ENCODE results near the gene BCOR.

Gene BCOR

GRCh38 chrX:40104985-40105834 lies 7.5 kb upstream of the BCOR start:
- Histone ChIP-seq H3K36me3 (ENCODE audit: insufficient read depth, low read length) (no peaks in the 10 kb centered on the region), H3K9me3 (ENCODE audit: insufficient read depth, low read depth, low read length) (no peaks in the 10 kb centered on the region), H2AFZ (ENCODE audit: low read length) (no peak overlapping the region), H3K4me1 (ENCODE audit: insufficient read depth, low read length, poor library complexity, severe bottlenecking) (peaks cover 24% of the 10 kb centered on the region), H3K4me2 (ENCODE audit: low read depth, low read length, poor library complexity, severe bottlenecking) (peak overlapping the region; percentile 76), H3K4me3 (ENCODE audit: low read length, poor library complexity, severe bottlenecking) (peak overlapping the region; percentile 81), H3F3A (ENCODE audit: low read depth) (no peaks in the 10 kb centered on the region), H4K20me1 (ENCODE audit: insufficient read depth, low read length, poor library complexity, severe bottlenecking) (no peaks in the 10 kb centered on the region), H3K9ac (ENCODE audit: low read depth, low read length, poor library complexity, severe bottlenecking) (peak overlapping the region; percentile 94), H3K27me3 (ENCODE audit: insufficient read depth, low read length, poor library complexity, severe bottlenecking) (no peaks in the 10 kb centered on the region), H3K9me2 (replicated peaks; ENCODE audit: low read depth, low read length) (no peaks in the 10 kb centered on the region), H3K79me2 (ENCODE audit: insufficient read depth, low read length) (peaks cover 95% of the 10 kb centered on the region)
- TF ChIP-seq, protein P1, sequence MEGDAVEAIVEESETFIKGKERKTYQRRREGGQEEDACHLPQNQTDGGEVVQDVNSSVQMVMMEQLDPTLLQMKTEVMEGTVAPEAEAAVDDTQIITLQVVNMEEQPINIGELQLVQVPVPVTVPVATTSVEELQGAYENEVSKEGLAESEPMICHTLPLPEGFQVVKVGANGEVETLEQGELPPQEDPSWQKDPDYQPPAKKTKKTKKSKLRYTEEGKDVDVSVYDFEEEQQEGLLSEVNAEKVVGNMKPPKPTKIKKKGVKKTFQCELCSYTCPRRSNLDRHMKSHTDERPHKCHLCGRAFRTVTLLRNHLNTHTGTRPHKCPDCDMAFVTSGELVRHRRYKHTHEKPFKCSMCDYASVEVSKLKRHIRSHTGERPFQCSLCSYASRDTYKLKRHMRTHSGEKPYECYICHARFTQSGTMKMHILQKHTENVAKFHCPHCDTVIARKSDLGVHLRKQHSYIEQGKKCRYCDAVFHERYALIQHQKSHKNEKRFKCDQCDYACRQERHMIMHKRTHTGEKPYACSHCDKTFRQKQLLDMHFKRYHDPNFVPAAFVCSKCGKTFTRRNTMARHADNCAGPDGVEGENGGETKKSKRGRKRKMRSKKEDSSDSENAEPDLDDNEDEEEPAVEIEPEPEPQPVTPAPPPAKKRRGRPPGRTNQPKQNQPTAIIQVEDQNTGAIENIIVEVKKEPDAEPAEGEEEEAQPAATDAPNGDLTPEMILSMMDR (conservative IDR thresholded peaks at IDR 0.05; ENCODE audit: low read length) = no peak
- no peak for TF ChIP-seq EZH2phosphoT487 (IDR thresholded peaks at IDR 0.05; ENCODE audit: borderline replicate concordance)

GRCh38 chrX:40104630-40104984 lies 6.8 kb upstream of the BCOR start:
- Histone ChIP-seq H3K79me2 (ENCODE audit: insufficient read depth, low read length) (peaks cover 95% of the 10 kb centered on the region), H2AFZ (ENCODE audit: low read length) (no peak overlapping the region), H3F3A (ENCODE audit: low read depth) (no peaks in the 10 kb centered on the region), H4K20me1 (ENCODE audit: insufficient read depth, low read length, poor library complexity, severe bottlenecking) (no peaks in the 10 kb centered on the region), H3K9me2 (replicated peaks; ENCODE audit: low read depth, low read length) (no peaks in the 10 kb centered on the region), H3K4me1 (ENCODE audit: insufficient read depth, low read length, poor library complexity, severe bottlenecking) (peaks cover 30% of the 10 kb centered on the region), H3K4me3 (ENCODE audit: low read length, poor library complexity, severe bottlenecking) (peak overlapping the region; percentile 81), H3K4me2 (ENCODE audit: low read depth, low read length, poor library complexity, severe bottlenecking) (peak overlapping the region; percentile 76), H3K9me3 (ENCODE audit: insufficient read depth, low read depth, low read length) (no peaks in the 10 kb centered on the region), H3K36me3 (ENCODE audit: insufficient read depth, low read length) (no peaks in the 10 kb centered on the region), H3K27me3 (ENCODE audit: insufficient read depth, low read length, poor library complexity, severe bottlenecking) (no peaks in the 10 kb centered on the region), H3K9ac (ENCODE audit: low read depth, low read length, poor library complexity, severe bottlenecking) (peak overlapping the region; percentile 94)
- TF ChIP-seq, protein P1 (conservative IDR thresholded peaks at IDR 0.05; ENCODE audit: low read length) = no peak
- TF ChIP-seq EZH2phosphoT487 (IDR thresholded peaks at IDR 0.05; ENCODE audit: borderline replicate concordance) = no peak

GRCh38 chrX:40103565-40104323 lies 6.0 kb upstream of the BCOR start:
- Histone ChIP-seq H2AFZ (ENCODE audit: low read length) (no peak overlapping the region), H3K4me2 (ENCODE audit: low read depth, low read length, poor library complexity, severe bottlenecking) (peak overlapping the region; percentile 76), H4K20me1 (ENCODE audit: insufficient read depth, low read length, poor library complexity, severe bottlenecking) (no peaks in the 10 kb centered on the region), H3F3A (ENCODE audit: low read depth) (no peaks in the 10 kb centered on the region), H3K27me3 (ENCODE audit: insufficient read depth, low read length, poor library complexity, severe bottlenecking) (no peaks in the 10 kb centered on the region), H3K9me3 (ENCODE audit: insufficient read depth, low read depth, low read length) (no peaks in the 10 kb centered on the region), H3K4me1 (ENCODE audit: insufficient read depth, low read length, poor library complexity, severe bottlenecking) (peaks cover 34% of the 10 kb centered on the region), H3K79me2 (ENCODE audit: insufficient read depth, low read length) (peaks cover 94% of the 10 kb centered on the region), H3K9me2 (replicated peaks; ENCODE audit: low read depth, low read length) (no peaks in the 10 kb centered on the region), H3K9ac (ENCODE audit: low read depth, low read length, poor library complexity, severe bottlenecking) (peak overlapping the region; percentile 94), H3K36me3 (ENCODE audit: insufficient read depth, low read length) (no peaks in the 10 kb centered on the region), H3K4me3 (ENCODE audit: low read length, poor library complexity, severe bottlenecking) (peak overlapping the region; percentile 81)
- TF ChIP-seq, protein P1 (conservative IDR thresholded peaks at IDR 0.05; ENCODE audit: low read length) = no peak
- no peak for TF ChIP-seq EZH2phosphoT487 (IDR thresholded peaks at IDR 0.05; ENCODE audit: borderline replicate concordance)
